DMS114 treated with DMSO at 0.1 percent for 48 hours (cell line): Measurements from ENCODE around the gene TXNRD3.

Source experiments
- DNase-seq: peaks from one replicate; lab custom pipeline; 2025; ENCODE audit not compliant: unreplicated experiment; lab: John Stamatoyannopoulos, UW

Gene TXNRD3

GRCh38 chr3:126672340-126672739, 17.4 kb upstream of the TXNRD3 start:
- DNase-seq: no peak

- no peak for DNase-seq
Observed at GRCh38 chr3:126671521-126671920, 16.6 kb upstream of the TXNRD3 start.

DNA sequence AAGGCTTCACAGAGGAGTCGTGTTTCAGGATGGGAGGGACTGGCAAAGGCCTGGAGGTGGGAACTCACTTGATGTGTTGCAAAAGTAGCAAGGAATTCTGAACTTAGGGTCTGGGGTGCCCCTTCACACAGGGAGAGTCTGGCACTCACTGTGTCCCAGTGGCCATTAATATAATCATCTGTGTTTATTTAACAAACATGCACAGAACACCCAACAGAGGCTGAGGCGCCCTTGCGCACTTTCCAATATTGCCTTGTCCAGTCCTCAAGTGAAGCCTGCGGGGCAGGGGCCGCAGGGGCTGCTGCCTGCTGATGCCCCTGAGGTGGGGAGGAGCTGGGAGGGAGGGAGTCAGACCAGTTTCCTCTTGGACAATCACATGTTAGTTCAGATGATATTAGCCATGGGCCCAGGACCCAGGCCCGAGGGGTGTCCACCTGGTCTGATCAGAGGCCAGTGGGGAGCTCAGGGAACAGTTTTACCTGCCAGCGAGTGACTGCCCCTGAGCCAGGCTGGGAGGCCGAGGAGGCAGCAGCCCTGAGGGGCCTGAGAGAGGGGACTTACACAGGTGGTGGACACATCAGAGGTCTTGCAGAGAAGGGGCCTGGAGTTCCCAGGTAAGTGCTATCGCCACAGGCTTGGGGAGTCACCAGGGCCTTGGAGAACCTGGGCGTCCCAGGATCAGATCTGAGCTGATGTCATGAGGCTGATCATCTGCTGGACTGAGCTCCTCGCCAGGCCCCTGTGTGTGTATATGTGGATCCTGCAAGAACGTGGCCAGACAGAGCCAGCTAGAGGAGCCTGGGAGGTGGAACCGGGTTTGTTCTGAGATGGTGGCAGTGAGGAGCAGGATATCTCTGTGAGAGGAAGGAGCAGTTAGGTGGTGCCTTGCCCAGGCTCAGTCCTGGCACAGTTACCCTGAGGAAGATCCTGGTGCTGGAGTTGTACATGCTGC, 13.8 kb upstream of the TXNRD3 start:
- DNase-seq: no peak

GRCh38 chr3:126667631-126668449, 12.9 kb upstream of the TXNRD3 start:
- no peak for DNase-seq

DNA sequence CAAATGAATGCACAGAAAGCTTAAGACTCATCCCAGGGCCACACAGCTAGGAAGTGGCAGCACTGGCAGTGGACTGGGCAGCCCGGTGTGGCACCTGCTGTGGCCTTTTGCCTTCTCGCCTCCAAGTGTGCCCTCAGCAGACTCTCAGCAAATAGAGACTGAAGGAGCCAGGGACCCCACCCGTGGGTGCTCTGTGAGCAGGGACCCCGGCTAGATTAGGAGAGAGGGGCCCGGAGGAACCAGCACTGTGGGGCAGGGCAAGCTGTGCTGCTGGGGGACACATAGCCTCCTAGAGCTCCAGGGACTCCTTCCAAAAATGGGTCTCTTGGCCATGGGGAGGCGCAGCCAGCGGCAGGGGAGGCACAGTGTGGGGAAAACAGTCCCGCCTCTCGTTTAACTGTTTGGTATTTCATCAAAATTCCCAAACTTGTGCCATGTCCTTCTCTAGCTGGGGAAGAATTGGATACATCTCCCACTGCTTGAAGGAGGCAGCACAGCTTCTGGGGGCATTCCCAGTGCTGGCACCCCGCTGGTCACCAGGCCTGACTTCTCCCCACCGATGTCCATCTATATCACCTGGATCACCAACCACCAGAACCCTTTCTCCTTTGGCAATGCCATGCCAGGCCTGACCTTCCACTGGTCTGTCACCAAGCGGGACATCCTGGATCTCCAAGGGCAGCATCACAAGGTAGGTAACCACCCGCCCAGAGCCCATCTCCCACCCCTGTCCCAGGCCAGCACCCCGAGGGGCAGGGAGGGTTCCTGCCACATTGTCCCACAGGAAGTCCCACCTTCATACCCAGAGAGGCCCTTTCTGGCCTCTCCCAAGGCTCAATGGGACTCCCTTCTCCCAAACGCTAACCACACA, 12.0 kb upstream of the TXNRD3 start:
- DNase-seq: no peak

DNA sequence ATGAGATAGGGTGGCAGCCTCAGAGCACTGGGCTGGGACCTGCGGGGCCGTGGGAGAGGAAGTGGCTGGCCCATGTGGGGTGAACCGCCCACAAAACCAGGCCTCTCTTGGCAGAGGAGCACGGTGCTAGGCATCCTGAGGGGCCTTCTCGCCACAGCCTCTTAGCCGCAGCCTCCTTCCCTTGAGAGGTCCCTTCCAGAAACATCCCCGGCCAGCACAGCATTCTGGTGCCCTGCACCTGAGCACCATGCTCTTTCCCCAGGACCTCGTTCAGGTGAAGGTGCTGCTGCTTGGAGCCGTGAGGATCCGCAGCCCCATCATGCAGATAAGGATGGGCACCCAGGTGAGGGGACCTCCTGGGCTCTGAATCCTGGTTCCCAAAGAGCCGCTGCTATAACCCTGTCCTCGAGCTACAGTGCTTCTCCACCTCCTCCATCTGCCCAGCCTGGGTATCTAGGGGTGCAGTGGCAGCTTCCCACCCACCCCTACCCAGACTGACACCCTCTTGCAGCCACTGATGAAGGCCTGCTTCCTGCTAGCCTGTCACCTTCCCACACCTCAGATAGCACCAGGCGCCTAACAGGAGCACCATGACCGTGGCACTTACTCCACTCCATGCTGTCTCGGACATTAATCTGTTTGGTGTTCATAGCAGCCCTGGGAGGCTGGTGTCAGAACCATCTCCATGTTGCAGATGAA, 11.2 kb upstream of the TXNRD3 start:
- DNase-seq: no peak

DNA sequence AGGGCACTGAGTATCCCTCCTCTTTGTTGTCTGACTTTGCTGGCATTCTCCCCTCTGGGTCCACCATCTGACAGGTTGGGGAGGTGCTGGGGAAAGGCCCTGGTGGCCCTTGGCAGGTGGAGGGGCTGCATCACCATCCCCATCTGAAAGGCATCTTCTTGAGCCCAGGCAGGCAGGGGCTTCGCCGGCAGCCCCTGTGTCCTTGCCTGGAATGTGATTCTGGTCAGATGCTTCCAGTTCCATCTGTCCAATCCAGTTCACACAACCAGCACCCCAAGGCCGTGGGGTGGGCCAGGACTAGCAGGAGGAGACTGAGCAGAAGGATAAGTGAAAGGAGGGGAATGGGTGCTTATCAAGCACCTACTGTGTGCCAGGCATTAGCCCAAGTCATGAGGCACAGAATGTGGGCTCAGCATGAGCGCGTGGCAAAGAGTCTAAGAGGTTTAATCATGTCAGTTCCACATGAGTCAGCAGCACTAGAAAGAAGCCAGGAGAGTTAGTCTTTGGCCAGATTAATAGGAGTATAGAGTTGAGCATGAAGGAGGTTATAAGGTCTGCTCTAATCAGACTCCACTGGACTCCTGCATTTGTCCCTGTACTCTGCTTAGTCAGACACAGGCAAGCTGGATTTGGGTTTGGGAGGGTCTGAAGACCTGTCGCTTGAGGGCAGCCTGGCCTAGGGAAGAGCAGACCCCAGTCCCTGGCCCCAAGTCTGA, 10.5 kb upstream of the TXNRD3 start:
- no peak for DNase-seq

DNA sequence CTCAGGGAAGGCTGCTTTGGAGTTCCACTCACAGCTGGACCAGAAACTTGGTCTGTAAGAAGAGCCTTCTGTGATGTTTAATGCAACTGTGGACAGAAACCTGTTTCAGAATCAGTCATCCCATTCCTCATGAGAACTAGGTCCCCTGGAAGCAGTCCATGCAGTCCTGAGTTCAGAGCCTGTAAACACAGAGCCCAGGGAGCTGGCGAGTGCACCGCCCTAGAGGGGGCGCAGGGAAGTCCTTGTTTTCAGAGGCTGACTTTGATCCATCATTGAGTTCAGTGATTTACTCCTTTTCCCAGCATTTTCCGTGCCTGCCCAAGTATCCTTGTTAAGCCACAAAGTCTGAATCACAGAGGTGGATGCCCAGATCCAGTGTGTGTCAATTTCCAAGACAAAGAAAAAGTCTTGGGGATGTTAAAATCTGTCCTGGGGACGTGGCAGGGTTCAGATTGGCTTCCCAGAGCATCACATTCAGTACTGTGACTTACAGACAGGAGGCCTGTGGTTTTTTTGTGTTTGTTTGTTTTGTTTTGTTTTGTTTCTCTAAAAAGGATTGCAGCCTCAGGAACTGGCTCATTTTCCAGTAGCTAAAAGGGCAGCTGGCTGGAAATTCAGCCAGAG, 9.8 kb upstream of the TXNRD3 start:
- no peak for DNase-seq

- no peak for DNase-seq
Observed at GRCh38 chr3:126663750-126664149, 8.8 kb upstream of the TXNRD3 start.

DNA sequence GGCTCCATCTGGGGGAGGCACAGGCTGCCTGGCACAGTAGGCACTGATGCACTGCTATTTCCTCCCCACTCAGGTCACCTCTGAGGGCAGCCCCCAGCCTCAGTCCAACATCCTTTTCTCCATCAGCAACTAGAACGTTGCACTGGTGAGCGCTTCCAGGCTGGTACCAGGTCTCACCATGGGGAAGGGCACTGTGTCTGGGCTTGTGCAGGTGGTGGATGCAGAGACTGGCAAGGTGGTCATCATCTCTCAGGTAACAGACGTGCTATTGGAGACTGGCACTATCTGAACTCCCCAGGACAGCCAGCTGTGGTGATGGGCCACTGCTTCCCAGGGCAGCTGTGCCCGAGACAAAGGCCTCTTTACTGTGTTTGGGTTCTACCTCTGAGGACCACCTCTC, 8.3 kb upstream of the TXNRD3 start:
- DNase-seq: no peak

- no peak for DNase-seq
Observed at GRCh38 chr3:126661532-126662364, 6.8 kb upstream of the TXNRD3 start.

DNA sequence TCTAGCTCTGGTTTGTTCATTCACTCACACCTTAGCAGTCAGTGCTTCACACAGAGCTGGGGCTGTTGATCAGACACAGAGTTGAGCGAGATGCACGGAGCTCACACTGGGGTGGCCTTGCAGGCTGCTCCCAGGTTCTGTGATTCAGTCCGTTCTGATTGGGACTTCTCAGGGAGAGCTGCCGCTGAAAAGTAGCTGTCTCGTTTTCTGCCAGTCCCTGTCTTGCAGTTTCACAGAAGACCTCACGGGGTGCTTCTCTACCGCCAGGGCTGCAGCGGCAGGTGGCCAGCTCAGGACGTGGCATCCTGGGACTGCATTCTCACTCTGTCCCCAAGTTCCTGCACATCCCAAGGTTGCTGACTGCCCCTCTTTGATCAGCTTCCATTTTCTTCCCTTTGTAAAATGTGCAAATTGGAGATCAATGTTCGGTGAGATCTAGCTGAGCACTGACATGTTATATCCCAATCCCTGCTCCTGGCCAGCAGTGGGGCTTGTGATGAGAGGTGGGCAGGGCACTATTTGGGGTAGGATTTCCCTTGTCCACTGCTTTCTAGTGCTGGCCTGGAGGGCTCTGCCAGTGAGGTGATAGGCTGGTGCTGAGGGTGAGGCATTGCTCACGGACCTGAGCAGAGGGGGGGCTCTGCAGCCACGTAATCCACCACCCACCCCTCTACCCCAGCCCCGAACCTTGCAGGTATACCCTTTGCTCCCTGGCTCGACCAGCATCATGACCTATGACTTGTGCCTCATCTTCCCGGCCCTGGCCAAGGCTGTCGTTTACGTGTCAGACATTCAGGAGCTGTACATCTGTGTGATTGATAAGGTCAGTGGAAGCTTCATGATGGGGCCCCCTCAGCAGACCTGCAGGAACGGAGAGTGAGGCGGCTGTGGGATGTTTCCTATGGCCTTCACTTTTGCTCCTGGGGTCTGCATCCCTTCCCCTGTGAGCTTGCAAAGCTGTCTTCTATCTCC, 5.3 kb upstream of the TXNRD3 start:
- no peak for DNase-seq

DNA sequence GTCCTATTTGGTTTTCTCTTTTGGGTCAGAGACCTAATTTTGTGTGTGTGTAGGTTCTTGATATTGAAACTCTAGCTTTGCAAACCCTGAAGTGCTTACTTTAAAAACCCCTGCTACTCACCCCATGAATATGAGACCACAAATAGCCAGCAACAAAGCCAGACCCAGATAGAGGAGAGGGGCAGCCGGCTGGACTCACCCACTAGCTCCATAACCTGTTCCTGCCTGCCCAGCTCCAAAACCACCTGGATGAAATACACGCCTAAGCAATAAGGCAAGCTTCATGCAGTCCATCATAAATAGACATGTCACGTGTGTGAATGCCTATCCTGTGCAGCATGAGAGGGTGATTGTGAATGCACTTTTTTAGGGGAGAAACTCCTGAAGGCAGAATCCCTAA, 3.7 kb upstream of the TXNRD3 start:
- DNase-seq: no peak

DNA sequence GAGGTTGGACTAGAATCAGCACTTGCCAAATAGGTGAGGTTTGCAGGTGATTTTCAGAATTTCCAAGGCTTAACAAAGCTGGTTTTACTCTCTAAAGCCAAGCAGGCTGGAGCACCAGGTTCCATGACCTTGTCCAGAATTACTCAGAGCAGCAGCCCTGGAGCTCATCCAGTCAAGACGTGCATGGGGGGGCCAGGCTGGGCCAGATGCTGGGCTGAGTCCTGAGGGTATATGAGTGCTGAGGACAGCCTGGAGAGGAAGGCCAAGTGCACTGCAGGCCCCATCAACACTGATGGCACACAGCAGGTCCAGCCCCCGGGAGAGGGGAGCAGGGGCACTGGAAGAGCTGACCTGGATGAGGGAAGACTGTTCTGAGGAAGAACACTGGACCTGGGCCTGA, 3.0 kb upstream of the TXNRD3 start:
- no peak for DNase-seq

GRCh38 chr3:126656371-126657134, 1.6 kb upstream of the TXNRD3 start:
- no peak for DNase-seq

DNA sequence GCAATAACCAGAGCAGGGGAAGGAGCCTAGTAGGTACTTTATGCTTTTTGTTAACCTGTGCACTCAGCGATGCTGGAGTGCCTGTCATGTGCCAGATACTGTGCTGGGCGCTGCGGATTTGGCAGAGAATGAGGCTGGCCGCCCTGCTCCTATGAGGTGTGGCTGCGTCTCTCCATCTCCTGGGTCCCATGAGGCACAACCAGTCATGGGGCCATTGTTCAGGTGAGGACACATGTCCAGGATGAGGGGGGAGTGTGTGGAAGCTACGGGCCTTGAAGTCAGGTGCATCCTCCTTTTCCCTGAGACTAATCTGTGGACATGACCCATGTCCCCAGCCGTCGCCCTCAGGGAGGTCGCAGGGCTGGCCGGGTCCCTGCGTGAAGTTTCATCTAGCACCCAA, 963 bp upstream of the TXNRD3 start:
- no peak for DNase-seq
